Mucosa of descending colon (tissue), 3 donors: ENCODE data around the gene SLC39A9. TPM values are rescaled to one million over a fixed set of nuclear protein-coding genes. Genes with fewer than 3 reads are reported as not detected.
"Not testable (repeated sequence)": the region's sequence is repeated elsewhere in the genome, so short reads cannot be mapped to it uniquely, and the experiment has no call there.

Source experiments
- ATAC-seq: fragments of 200-7000 bp; cut with Tn5 transposase; one replicate; pipeline ENCODE4 v1.9.1; 2020; ENCODE audit warnings: mild to moderate bottlenecking, moderate library complexity
- DNase-seq, 3 donors: peaks; one replicate each; pipeline ENCODE4 v3.0.0-alpha.2; 2020
- H3K36me3 ChIP-seq: fragments of 200-600 bp; one replicate; pipeline ENCODE4 v1.8.0; 2021; ENCODE audit warnings: low read depth, mild to moderate bottlenecking
- H3K4me1 ChIP-seq: fragments of 200-600 bp; one replicate; pipeline ENCODE4 v1.8.0; 2021; ENCODE audit warnings: low read depth, mild to moderate bottlenecking
- H3K4me3 ChIP-seq: fragments of 200-600 bp; one replicate; pipeline ENCODE4 v1.8.0; 2021; ENCODE audit warnings: mild to moderate bottlenecking
- H3K9me3 ChIP-seq: fragments of 200-600 bp; one replicate; pipeline ENCODE4 v1.8.0; 2021; ENCODE audit warnings: mild to moderate bottlenecking
- CTCF ChIP-seq: fragments of 200-600 bp; IDR thresholded peaks from one replicate; pipeline ENCODE4 v1.8.0; 2022; ENCODE audit warnings: antibody characterized with exemption, mild to moderate bottlenecking
- intact Hi-C, 2 donors: fragments of 100-400 bp; cut with DNase I in 1 of 2; cut with micrococcal nuclease in 1 of 2; formaldehyde crosslinking; loops; one replicate each; pipeline versions ENCODE4 v1.11.0 to v1.11.1; 2022; cut with DNase I, micrococcal nuclease
- total RNA-seq, 3 donors: library from RNA; stranded (reverse); fragmentation: NEBNext Ultra II Directional in 2 of 3; extraction: Animal tissue kit (Norgen Biotek cat#: 25700) in 2 of 3; gene quantifications; one replicate each; pipeline versions ENCODE4 v1.2.1 to v1.2.4, GENCODE V29; 2021 to 2023
- donor health status: DM: no; HTN: no; CAD: no; lungs with moderate emphysema.
- donor health status: DM: no; HTN: no; CAD: no.
- donor health status: DM: no; HTN: yes; CAD: no.

SLC39A9 gene
- total RNA-seq, 3 donors from 2014 or later: 52.5 to 82.9 (median 78.5) TPM

- no peak for TF ChIP-seq CTCF
- no peaks in the 10 kb centered on the region for H3K4me1 ChIP-seq
- H3K9me3 ChIP-seq: no peaks in the 10 kb centered on the region
- H3K36me3 ChIP-seq: no peaks in the 10 kb centered on the region
- no peak for DNase-seq
- ATAC-seq: no peak
- no peak overlapping the region for H3K4me3 ChIP-seq
- intact Hi-C loops: no loop called here
Measured at GRCh38 chr14:69378274-69378673, 20.2 kb upstream of the SLC39A9 start.

GRCh38 chr14:69387311-69387710, 11.2 kb upstream of the SLC39A9 start:
- no peak for TF ChIP-seq CTCF
- no peaks in the 10 kb centered on the region for H3K36me3 ChIP-seq
- H3K4me3 ChIP-seq: no peak overlapping the region
- ATAC-seq: no peak
- intact Hi-C loops: no loop called here
- H3K4me1 ChIP-seq: no peaks in the 10 kb centered on the region
- no peaks in the 10 kb centered on the region for H3K9me3 ChIP-seq
- DNase-seq: no peak

- H3K9me3 ChIP-seq, intact Hi-C loops, ATAC-seq, DNase-seq, H3K4me3 ChIP-seq, H3K4me1 ChIP-seq, H3K36me3 ChIP-seq: not testable (repeated sequence)
Measured at GRCh38 chr14:69391400-69391799, 7.1 kb upstream of the SLC39A9 start.

GRCh38 chr14:69392481-69392880, 6.0 kb upstream of the SLC39A9 start:
- no peak for DNase-seq

GRCh38 chr14:69395929-69396328, 2.6 kb upstream of the SLC39A9 start:
- H3K36me3 ChIP-seq: peaks cover 6% of the 10 kb centered on the region
- DNase-seq: no peak
- ATAC-seq: no peak
- TF ChIP-seq CTCF: no peak
- H3K4me3 ChIP-seq: no peak overlapping the region
- intact Hi-C loops: no loop called here
- H3K4me1 ChIP-seq: peaks cover 27% of the 10 kb centered on the region
- no peaks in the 10 kb centered on the region for H3K9me3 ChIP-seq

More at GRCh38 chr14:69392481-69392880, 6.0 kb upstream of the SLC39A9 start:
- ATAC-seq: no peak
- Histone ChIP-seq H3K9me3 (no peaks in the 10 kb centered on the region), H3K4me3 (no peak overlapping the region), H3K4me1 (peaks cover 11% of the 10 kb centered on the region), H3K36me3 (peaks cover 6% of the 10 kb centered on the region)
- no peak for TF ChIP-seq CTCF
- intact Hi-C loops: no loop called here

GRCh38 chr14:69398818-69399210, 322 bp downstream of the SLC39A9 start:
- peak overlapping the region; percentile 62 for H3K4me3 ChIP-seq
- no peaks in the 10 kb centered on the region for H3K9me3 ChIP-seq
- ATAC-seq (peak; percentile 4), DNase-seq (peak in 1 of 3 donors; percentile 5)
- no peak for TF ChIP-seq CTCF
- peaks cover 6% of the 10 kb centered on the region for H3K36me3 ChIP-seq
- intact Hi-C loops: no loop called here
- H3K4me1 ChIP-seq: peaks cover 27% of the 10 kb centered on the region
